ENCODE results near the gene CTLA4.

GRCh38 chr2:203818656-203819055 is 48.9 kb upstream of the CTLA4 start:
- TF ChIP-seq CTCF (IDR thresholded peaks at IDR 0.05; ENCODE audit: low read length) = no peak
- no peak for TF ChIP-seq EZH2 (IDR thresholded peaks at IDR 0.05; ENCODE audit: borderline replicate concordance, low read length)

All from OCI-LY1 (cell line).